Ovary (tissue), 3 donors: ENCODE results near the gene ALOX12B.

ENCODE experiments used
- CTCF ChIP-seq, 3 donors: fragments of 450-650 bp in 2 of 3; fragments of 200-600 bp in 1 of 3; IDR thresholded peaks; one replicate each; pipeline versions ENCODE4 v1.5.1 to v1.8.0; 2016 to 2022; ENCODE audit warnings: antibody characterized with exemption in 3 of 3, mild to moderate bottlenecking in 1 of 3
- EP300 ChIP-seq: sonication (generic); formaldehyde crosslinking; IDR thresholded peaks from one replicate; pipeline ENCODE4 v1.6.1; 2017; ENCODE audit warnings: antibody characterized with exemption
- POLR2A ChIP-seq: fragments of 450-650 bp; IDR thresholded peaks from one replicate; pipeline ENCODE4 v1.6.1; 2017; ENCODE audit warnings: antibody characterized with exemption, mild to moderate bottlenecking, moderate library complexity
- donor health status: DM: no; HTN: no; CAD: no.

- no peak for TF ChIP-seq CTCF (IDR thresholded peaks at IDR 0.05)
- no peak for TF ChIP-seq EP300
- no peak for TF ChIP-seq POLR2A
Observed at GRCh38 chr17:8080799-8081219, 6.7 kb downstream of the ALOX12B start.
